ENCODE results near the gene ZSWIM8. TPM values are rescaled to one million over a fixed set of nuclear protein-coding genes. Genes with fewer than 3 reads are reported as not detected.

The ZSWIM8 gene
- total and polyA plus RNA-seq, 2 of the 8 experiments (the other 6 are each of a cell fraction or from before 2014, with no cell fraction given): 44.7 to 99.7 TPM

GRCh38 chr10:73836427-73836980, 51.1 kb downstream of the ZSWIM8 start:
- Histone ChIP-seq H3K4me3 (ENCODE audit: extremely low read depth in 1 of 4, insufficient read depth in 2 of 4, low read depth in 3 of 4, low read length in 4 of 4) (no peak overlapping the region), H3K27me3 (replicated peaks in 1 of 4; ENCODE audit: control insufficient read depth in 3 of 4, extremely low read depth in 1 of 4, insufficient read depth in 3 of 4, low read length in 3 of 4) (no peaks in the 10 kb centered on the region), H3K56ac (replicated peaks; ENCODE audit: insufficient read length, low read depth, low read length) (no peak overlapping the region), H3K9ac (replicated peaks in 1 of 4; ENCODE audit: extremely low read depth in 1 of 4, low read depth in 3 of 4, low read length in 3 of 4) (no peak overlapping the region), H2BK12ac (ENCODE audit: low read depth, low read length) (no peak overlapping the region), H3K4ac (replicated peaks; ENCODE audit: insufficient read length, low read depth, low read length) (no peak overlapping the region), H3K79me1 (ENCODE audit: low read depth, low read length) (no peaks in the 10 kb centered on the region), H3K36me3 (ENCODE audit: control insufficient read depth in 2 of 4, insufficient read depth in 4 of 4, low read length in 3 of 4) (peaks cover 8 to 23% (median 16%) of the 10 kb centered on the region in 4 experiments; a peak in 6 of 8 replicates), H3K9me3 (ENCODE audit: insufficient read depth in 2 of 2, low read depth in 1 of 2, low read length in 1 of 2) (no peaks in the 10 kb centered on the region), H3K79me2 (ENCODE audit: control insufficient read depth in 1 of 2, insufficient read depth in 2 of 2, low read length in 2 of 2) (no peaks in the 10 kb centered on the region), H2AFZ (ENCODE audit: low read length) (no peak overlapping the region), H3K4me1 (replicated peaks in 1 of 4; ENCODE audit: control insufficient read depth in 3 of 4, insufficient read depth in 4 of 4, low read length in 3 of 4) (no peaks in the 10 kb centered on the region), H2AK5ac (ENCODE audit: low read depth, low read length) (no peak overlapping the region), H2BK15ac (ENCODE audit: low read length) (no peak overlapping the region), H4K8ac (ENCODE audit: extremely low read depth, insufficient read depth, low read length) (no peak overlapping the region), H3K14ac (ENCODE audit: insufficient read length) (no peak overlapping the region), H4K20me1 (replicated peaks in 1 of 2; ENCODE audit: control insufficient read depth in 1 of 2, insufficient read depth in 2 of 2, low read length in 2 of 2) (peaks cover 0 to 6% of the 10 kb centered on the region in 2 experiments), H3K18ac (ENCODE audit: extremely low read depth, low read length) (no peak overlapping the region), H2BK20ac (ENCODE audit: low read length) (no peak overlapping the region), H3K27ac (ENCODE audit: low read depth, low read length) (no peak overlapping the region), H3K4me2 (ENCODE audit: insufficient read depth in 1 of 2, low read depth in 2 of 2, low read length in 2 of 2) (no peak overlapping the region), H2BK5ac (ENCODE audit: low read depth, low read length) (0 out of 2 replicates have a peak overlapping the region, but pooled peaks have one; percentile 24), H3K23ac (ENCODE audit: insufficient read length) (no peak overlapping the region), H3K23me2 (ENCODE audit: low read depth, low read length) (no peaks in the 10 kb centered on the region), H4K91ac (replicated peaks; ENCODE audit: insufficient read length, low read length) (no peak overlapping the region), H4K5ac (ENCODE audit: insufficient read length, low read depth, low read length) (no peak overlapping the region), H2BK120ac (replicated peaks; ENCODE audit: low read depth, low read length) (no peak overlapping the region)
- DNase-seq (ENCODE audit: low read depth in 1 of 2, low spot score in 2 of 2): no peak
- WGBS, 2 experiments (ENCODE audit: extremely low coverage in 1 of 2, insufficient coverage in 1 of 2, insufficient read length in 1 of 2, insufficient replicate concordance in 2 of 2, low coverage in 1 of 2, low lambda C conversion rate in 2 of 2, missing lambda C conversion rate in 1 of 2): 95% methylated on average over 11 of the region's 11 CpGs; no CpG with 5 or more reads in 1 of the 2 experiments
- ChIA-PET POLR2A (ENCODE audit: partially characterized antibody) (interaction anchor here (1.2 to 1.4 kb wide), 3 partner anchors 9 to 34 kb away, joined by 3 to 4 read pairs (median 3); no protein-coding TSS in a partner anchor), CTCF (ENCODE audit: partially characterized antibody) (interaction anchor here (0.7 to 20.8 kb wide), 5 partner anchors 12 to 43 kb away, joined by 3 to 209 read pairs (median 7); no protein-coding TSS in a partner anchor)
- no peak for FAIRE-seq
- no peak for TF ChIP-seq CTBP2 (IDR thresholded peaks at IDR 0.05; ENCODE audit: borderline replicate concordance, insufficient read depth, insufficient read length, low read length)
- TF ChIP-seq SAP30 (IDR thresholded peaks at IDR 0.05; ENCODE audit: insufficient read depth, insufficient replicate concordance, low read length): no peak
- TF ChIP-seq SP4 (IDR thresholded peaks at IDR 0.05; ENCODE audit: low read length): no peak
- TF ChIP-seq RXRA (IDR thresholded peaks at IDR 0.05; ENCODE audit: insufficient read depth, low read depth, low read length): no peak
- no peak for TF ChIP-seq GABPA (IDR thresholded peaks at IDR 0.05; ENCODE audit: borderline replicate concordance, insufficient read depth, low read length)
- no peak for TF ChIP-seq TBP (IDR thresholded peaks at IDR 0.05; ENCODE audit: low read depth, low read length)
- no peak for TF ChIP-seq CHD1 (IDR thresholded peaks at IDR 0.05; ENCODE audit: low read depth, low read length)
- no peak for TF ChIP-seq RBBP5 (IDR thresholded peaks at IDR 0.05; ENCODE audit: borderline replicate concordance, low read depth, low read length)
- TF ChIP-seq HDAC2 (IDR thresholded peaks at IDR 0.05; ENCODE audit: borderline replicate concordance in 1 of 2, low read depth in 2 of 2, low read length in 2 of 2): no peak
- TF ChIP-seq, protein P1, sequence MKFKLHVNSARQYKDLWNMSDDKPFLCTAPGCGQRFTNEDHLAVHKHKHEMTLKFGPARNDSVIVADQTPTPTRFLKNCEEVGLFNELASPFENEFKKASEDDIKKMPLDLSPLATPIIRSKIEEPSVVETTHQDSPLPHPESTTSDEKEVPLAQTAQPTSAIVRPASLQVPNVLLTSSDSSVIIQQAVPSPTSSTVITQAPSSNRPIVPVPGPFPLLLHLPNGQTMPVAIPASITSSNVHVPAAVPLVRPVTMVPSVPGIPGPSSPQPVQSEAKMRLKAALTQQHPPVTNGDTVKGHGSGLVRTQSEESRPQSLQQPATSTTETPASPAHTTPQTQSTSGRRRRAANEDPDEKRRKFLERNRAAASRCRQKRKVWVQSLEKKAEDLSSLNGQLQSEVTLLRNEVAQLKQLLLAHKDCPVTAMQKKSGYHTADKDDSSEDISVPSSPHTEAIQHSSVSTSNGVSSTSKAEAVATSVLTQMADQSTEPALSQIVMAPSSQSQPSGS (IDR thresholded peaks at IDR 0.05; ENCODE audit: low read length): no peak
- no peak for TF ChIP-seq JUN (IDR thresholded peaks at IDR 0.05; ENCODE audit: low read depth, low read length)
